Esophagus squamous epithelium (tissue), 5 donors: ENCODE measurements around the gene GARIN3. TPM values are rescaled to one million over a fixed set of nuclear protein-coding genes. Genes with fewer than 3 reads are reported as not detected.
"Not testable (repeated sequence)": the region's sequence is repeated elsewhere in the genome, so short reads cannot be mapped to it uniquely, and the experiment has no call there.

Experiments
- DNase-seq: peaks from one replicate; lab custom pipeline; 2025; lab: John Stamatoyannopoulos, UW
- H3K27ac ChIP-seq, 4 donors: fragments of 200-600 bp; sonication (generic); one replicate each; pipeline ENCODE4 v1.5.1; 2016 to 2019; ENCODE audit warnings: mild to moderate bottlenecking in 1 of 4
- H3K27me3 ChIP-seq, 4 donors: fragments of 200-600 bp; sonication (generic); 1 replicate in 3 of 4; 2 replicates in 1 of 4; pipeline versions ENCODE4 v1.5.1 to v1.6.0; 2017 to 2021; ENCODE audit warnings: antibody characterized with exemption in 1 of 4
- H3K36me3 ChIP-seq, 3 donors: fragments of 200-600 bp; sonication (generic); one replicate each; pipeline ENCODE4 v1.5.1; 2016 to 2019
- H3K4me1 ChIP-seq, 3 donors: fragments of 200-600 bp; sonication (generic); one replicate each; pipeline ENCODE4 v1.5.1; 2017 to 2019
- H3K4me3 ChIP-seq, 4 donors: fragments of 200-600 bp; sonication (generic); 1 replicate in 3 of 4; 2 replicates in 1 of 4; pipeline ENCODE4 v1.5.1; 2016 to 2019; ENCODE audit warnings: mild to moderate bottlenecking in 2 of 4, moderate library complexity in 1 of 4
- H3K9me3 ChIP-seq, 3 donors: fragments of 200-600 bp; sonication (generic); one replicate each; pipeline ENCODE4 v1.5.1; 2016 to 2019
- CTCF ChIP-seq, 6 experiments: fragments of 450-650 bp in 4 of 6; fragments of 200-600 bp in 2 of 6; sonication (generic) in 2 of 6; IDR thresholded peaks; one replicate each; pipeline ENCODE4 v1.5.1; 2016 to 2019; ENCODE audit warnings: antibody characterized with exemption in 6 of 6, mild to moderate bottlenecking in 4 of 6, moderate library complexity in 4 of 6
- POLR2A ChIP-seq, 4 donors: fragments of 450-650 bp; IDR thresholded peaks; one replicate each; pipeline ENCODE4 v1.6.1; 2017; ENCODE audit warnings: antibody characterized with exemption in 4 of 4, mild to moderate bottlenecking in 4 of 4, moderate library complexity in 3 of 4
- WGBS, 2 donors: methylation state at CpG; one replicate each; pipeline ENCODE4 v1.1.5; 2018; 5-methylcytosine and 5-hydroxymethylcytosine counted together
- intact Hi-C: fragments of 100-400 bp; cut with DNase I; formaldehyde crosslinking; loops from one replicate; pipeline ENCODE4 v1.15.0; 2022
- total RNA-seq, 4 donors: library from RNA; depleted of rRNA; stranded (reverse); fragments of >200 nt; gene quantifications; one replicate each; pipeline ENCODE4 v1.1.0, GENCODE V29; 2016
- donor health status: DM: yes; HTN: yes; CAD: no.

The GARIN3 gene
- total RNA-seq, 4 donors from 2014 or later: not detected

- no peak for TF ChIP-seq CTCF (IDR thresholded peaks at IDR 0.05)
- WGBS, 2 donors: 69 to 82% methylated on average over 7 of the region's 7 CpGs
- H3K4me1 ChIP-seq: no peaks in the 10 kb centered on the region
- H3K27ac ChIP-seq: no peak overlapping the region
- no peaks in the 10 kb centered on the region for H3K27me3 ChIP-seq
- no peak for DNase-seq
- H3K4me3 ChIP-seq: no peak overlapping the region
- H3K9me3 ChIP-seq: no peaks in the 10 kb centered on the region
- intact Hi-C loops: no loop called here
- no peaks in the 10 kb centered on the region for H3K36me3 ChIP-seq
Observed at GRCh38 chr5:157213527-157214243, 47.6 kb upstream of the GARIN3 start.

- intact Hi-C loops: no loop called here
- DNase-seq: no peak
- H3K36me3 ChIP-seq: no peaks in the 10 kb centered on the region
- WGBS, 2 donors: 77 to 82% methylated on average over 5 of the region's 5 CpGs
- no peak overlapping the region for H3K27ac ChIP-seq
- TF ChIP-seq CTCF (IDR thresholded peaks at IDR 0.05): no peak
- no peak for TF ChIP-seq POLR2A (IDR thresholded peaks at IDR 0.05)
- no peaks in the 10 kb centered on the region for H3K4me1 ChIP-seq
- no peak overlapping the region for H3K4me3 ChIP-seq
- no peaks in the 10 kb centered on the region for H3K27me3 ChIP-seq
- no peaks in the 10 kb centered on the region for H3K9me3 ChIP-seq
Observed at GRCh38 chr5:157212307-157212706, 46.2 kb upstream of the GARIN3 start.

GRCh38 chr5:157210652-157211051, 44.6 kb upstream of the GARIN3 start:
- H3K4me1 ChIP-seq, DNase-seq, H3K27ac ChIP-seq, H3K9me3 ChIP-seq, intact Hi-C loops, H3K4me3 ChIP-seq, H3K36me3 ChIP-seq, H3K27me3 ChIP-seq: not testable (repeated sequence)
- 57 to 82% methylated on average over 1 of the region's 1 CpG for WGBS, 2 donors

GRCh38 chr5:157205708-157206107, 39.6 kb upstream of the GARIN3 start:
- TF ChIP-seq POLR2A (IDR thresholded peaks at IDR 0.05) (no peak), CTCF (IDR thresholded peaks at IDR 0.05) (no peak)
- Histone ChIP-seq H3K27ac (no peak overlapping the region), H3K27me3 (no peaks in the 10 kb centered on the region), H3K4me3 (no peak overlapping the region), H3K9me3 (no peaks in the 10 kb centered on the region), H3K36me3 (no peaks in the 10 kb centered on the region), H3K4me1 (no peaks in the 10 kb centered on the region)
- DNase-seq: no peak
- intact Hi-C loops: no loop called here
- WGBS, 2 donors: 73 to 85% methylated on average over 6 of the region's 6 CpGs

GRCh38 chr5:157204765-157205164, 38.7 kb upstream of the GARIN3 start:
- H3K36me3 ChIP-seq: no peaks in the 10 kb centered on the region
- no peak for TF ChIP-seq CTCF (IDR thresholded peaks at IDR 0.05)
- no peak for TF ChIP-seq POLR2A (IDR thresholded peaks at IDR 0.05)
- 49 to 60% methylated on average over 4 of the region's 4 CpGs for WGBS, 2 donors
- no peaks in the 10 kb centered on the region for H3K9me3 ChIP-seq
- no peak overlapping the region for H3K4me3 ChIP-seq
- intact Hi-C loops: no loop called here
- H3K4me1 ChIP-seq: no peaks in the 10 kb centered on the region
- no peak overlapping the region for H3K27ac ChIP-seq
- DNase-seq: no peak
- no peaks in the 10 kb centered on the region for H3K27me3 ChIP-seq

GRCh38 chr5:157203417-157203816, 37.4 kb upstream of the GARIN3 start:
- intact Hi-C loops: no loop called here
- 45 to 55% methylated on average over 4 of the region's 4 CpGs for WGBS, 2 donors
- no peak for DNase-seq

More at GRCh38 chr5:157203417-157203816, 37.4 kb upstream of the GARIN3 start:
- Histone ChIP-seq H3K36me3 (no peaks in the 10 kb centered on the region), H3K9me3 (no peaks in the 10 kb centered on the region), H3K4me1 (no peaks in the 10 kb centered on the region), H3K4me3 (no peak overlapping the region), H3K27me3 (no peaks in the 10 kb centered on the region), H3K27ac (no peak overlapping the region)
- no peak for TF ChIP-seq CTCF (IDR thresholded peaks at IDR 0.05)
- TF ChIP-seq POLR2A (IDR thresholded peaks at IDR 0.05): no peak
